IMR-90 (cell line): Measurements from ENCODE around the gene FGGY.

Source experiments
- BHLHE40 ChIP-seq: fragments of 150-350 bp; IDR thresholded peaks from 2 replicates; pipeline ENCODE4 v1.6.1; 2016; ENCODE audit warnings: mild to moderate bottlenecking, low read depth, low read length
- CEBPB ChIP-seq: IDR thresholded peaks from 2 replicates; pipeline ENCODE4 v1.6.1; 2012; ENCODE audit warnings: low read depth, low read length, improper control_type of control experiment
- CTCF ChIP-seq: conservative IDR thresholded peaks from 2 replicates; pipeline ENCODE4 v1.5.1; 2012; ENCODE audit warnings: mild to moderate bottlenecking, low read depth, low read length, improper control_type of control experiment
- FOS ChIP-seq: fragments of 150-350 bp; IDR thresholded peaks from 2 replicates; pipeline ENCODE4 v1.6.1; 2016; ENCODE audit warnings: low read depth, low read length
- MAFK ChIP-seq: IDR thresholded peaks from 2 replicates; pipeline ENCODE4 v1.6.1; 2012; ENCODE audit warnings: low read depth, low read length, improper control_type of control experiment
- POLR2A ChIP-seq: IDR thresholded peaks from 2 replicates; pipeline ENCODE4 v1.6.1; 2012; ENCODE audit warnings: mild to moderate bottlenecking, low read depth, low read length
- RAD21 ChIP-seq: IDR thresholded peaks from 2 replicates; pipeline ENCODE4 v1.6.1; 2012; ENCODE audit warnings: low read length, improper control_type of control experiment
- RCOR1 ChIP-seq: IDR thresholded peaks from 2 replicates; pipeline ENCODE4 v1.6.1; 2012; ENCODE audit warnings: mild to moderate bottlenecking, low read length, improper control_type of control experiment; ENCODE audit not compliant: insufficient replicate concordance
- SMC3 ChIP-seq: fragments of 150-350 bp; IDR thresholded peaks from 2 replicates; pipeline ENCODE4 v1.6.1; 2016; ENCODE audit warnings: low read depth, mild to moderate bottlenecking, antibody characterized with exemption, low read length, moderate library complexity
- USF2 ChIP-seq: fragments of 150-350 bp; IDR thresholded peaks from 2 replicates; pipeline ENCODE4 v1.6.1; 2017; ENCODE audit warnings: mild to moderate bottlenecking, antibody characterized with exemption, low read length, low read depth

- TF ChIP-seq POLR2A (no peak), CTCF (no peak), SMC3 (no peak), FOS (no peak), USF2 (no peak), RAD21 (no peak), CEBPB (no peak), RCOR1 (no peak), MAFK (no peak), BHLHE40 (no peak)
Observed at GRCh38 chr1:59345221-59345620, 48.3 kb downstream of the FGGY start.
